HuH-7.5 (cell line): Measurements from ENCODE around the gene DYRK1A.

Source experiments
- DNase-seq: peaks from one replicate; pipeline ENCODE4 v3.0.0; 2011; ENCODE audit warnings: low spot score

Gene DYRK1A

GRCh38 chr21:37566790-37567615 lies 200.4 kb downstream of the DYRK1A start:
- no peak for DNase-seq

GRCh38 chr21:37568415-37568814 lies 201.8 kb downstream of the DYRK1A start:
- DNase-seq = no peak

- DNase-seq = no peak
Measured at GRCh38 chr21:37568916-37569315, 202.3 kb downstream of the DYRK1A start.

- DNase-seq = no peak
Measured at GRCh38 chr21:37571442-37571841, 204.9 kb downstream of the DYRK1A start.

GRCh38 chr21:37574316-37574715 lies 207.7 kb downstream of the DYRK1A start:
- no peak for DNase-seq

- DNase-seq = no peak
Measured at GRCh38 chr21:37574751-37575150, 208.2 kb downstream of the DYRK1A start.

- no peak for DNase-seq
Measured at GRCh38 chr21:37575580-37575979, 209.0 kb downstream of the DYRK1A start.
